CD4-positive, alpha-beta T cell (primary cell): ENCODE data around the gene ASCL4. TPM values are rescaled to one million over a fixed set of nuclear protein-coding genes. Genes with fewer than 3 reads are reported as not detected.

Experiments used
- ATAC-seq: fragments of 200-7000 bp; cut with Tn5 transposase; one replicate; pipeline ENCODE4 v1.10.0; 2022; ENCODE audit warnings: mild to moderate bottlenecking; ENCODE audit not compliant: poor library complexity
- CTCF ChIA-PET: fragments of 350-600 bp; sonication (Branson Sonifier 250); formaldehyde crosslinking; loops from one replicate; lab custom pipeline; 2021; ENCODE audit warnings: antibody characterized with exemption, inconsistent platforms; lab: Charles Lee
- POLR2A ChIA-PET: fragments of 350-600 bp; sonication (Branson Sonifier 250); formaldehyde crosslinking; loops from one replicate; lab custom pipeline; 2021; ENCODE audit warnings: antibody characterized with exemption, inconsistent platforms; lab: Charles Lee
- DNase-seq, 14 experiments: peaks; one replicate each; pipeline ENCODE4 v3.0.0-alpha.2; 2013 to 2020; ENCODE audit warnings: mixed read lengths in 2 of 14
- H3K27ac ChIP-seq, 2 donors: one replicate each; pipeline versions ENCODE4 v1.5.1 to v1.7.0; 2013; ENCODE audit warnings: low read length in 2 of 2, low read depth in 1 of 2, mild to moderate bottlenecking in 1 of 2
- H3K27me3 ChIP-seq, 2 experiments: 1 replicate in 1 of 2; 2 replicates in 1 of 2; pipeline versions ENCODE4 v1.6.1 to v1.7.0; 2013; ENCODE audit warnings: low read length in 2 of 2, control low read depth in 1 of 2, mild to moderate bottlenecking in 1 of 2, moderate library complexity in 1 of 2; ENCODE audit not compliant: insufficient read depth in 2 of 2, control insufficient read depth in 1 of 2
- H3K36me3 ChIP-seq: one replicate; pipeline ENCODE4 v1.6.1; 2013; ENCODE audit warnings: low read length, control low read depth; ENCODE audit not compliant: insufficient read depth
- H3K4me1 ChIP-seq: one replicate; pipeline ENCODE4 v1.6.1; 2013; ENCODE audit warnings: low read length, control low read depth; ENCODE audit not compliant: insufficient read depth
- H3K4me3 ChIP-seq: one replicate; pipeline ENCODE4 v1.5.1; 2013; ENCODE audit warnings: mild to moderate bottlenecking, low read length, moderate library complexity
- H3K9me3 ChIP-seq, 2 experiments: 1 replicate in 1 of 2; 2 replicates in 1 of 2; pipeline versions ENCODE4 v1.6.1 to v1.7.0; 2013; ENCODE audit warnings: low read length in 2 of 2, mild to moderate bottlenecking in 2 of 2, control low read depth in 1 of 2, moderate library complexity in 1 of 2; ENCODE audit not compliant: control insufficient read depth in 1 of 2, insufficient read depth in 1 of 2
- H3K27ac Mint-ChIP-seq: one replicate; pipeline ENCODE4 v1.8.0; 2020; ENCODE audit warnings: mixed read lengths
- H3K27me3 Mint-ChIP-seq: one replicate; pipeline ENCODE4 v1.8.0; 2021; ENCODE audit warnings: mixed read lengths
- H3K36me3 Mint-ChIP-seq: one replicate; pipeline ENCODE4 v1.8.0; 2021; ENCODE audit warnings: low read depth, mixed read lengths
- H3K4me1 Mint-ChIP-seq: one replicate; pipeline ENCODE4 v1.8.0; 2021; ENCODE audit warnings: low read depth, mixed read lengths
- H3K4me3 Mint-ChIP-seq: one replicate; pipeline ENCODE4 v1.8.0; 2020; ENCODE audit warnings: mild to moderate bottlenecking, mixed read lengths
- H3K9me3 Mint-ChIP-seq: one replicate; pipeline ENCODE4 v1.8.0; 2020; ENCODE audit warnings: mixed read lengths
- intact Hi-C, 2 experiments: fragments of 100-400 bp; cut with DNase I in 1 of 2; cut with micrococcal nuclease in 1 of 2; formaldehyde crosslinking; loops; one replicate each; pipeline versions ENCODE4 v1.15.1 to v1.9.0; 2023 to 2025; cut with DNase I, micrococcal nuclease
- total RNA-seq, 174 experiments: library from RNA in 2 of 174; stranded (reverse) in 2 of 174; gene quantifications; one replicate each; pipeline ENCODE4 v1.2.3 and lab custom pipeline; 2021 to 2026
- TF ChIP-seq, protein P1 (sequence below): fragments of 200-600 bp; IDR thresholded peaks from one replicate; pipeline ENCODE4 v1.8.0; 2022; ENCODE audit warnings: antibody characterized with exemption, mild to moderate bottlenecking

ASCL4 gene
- total RNA-seq, 2 experiments from 2014 or later = not detected

DNA sequence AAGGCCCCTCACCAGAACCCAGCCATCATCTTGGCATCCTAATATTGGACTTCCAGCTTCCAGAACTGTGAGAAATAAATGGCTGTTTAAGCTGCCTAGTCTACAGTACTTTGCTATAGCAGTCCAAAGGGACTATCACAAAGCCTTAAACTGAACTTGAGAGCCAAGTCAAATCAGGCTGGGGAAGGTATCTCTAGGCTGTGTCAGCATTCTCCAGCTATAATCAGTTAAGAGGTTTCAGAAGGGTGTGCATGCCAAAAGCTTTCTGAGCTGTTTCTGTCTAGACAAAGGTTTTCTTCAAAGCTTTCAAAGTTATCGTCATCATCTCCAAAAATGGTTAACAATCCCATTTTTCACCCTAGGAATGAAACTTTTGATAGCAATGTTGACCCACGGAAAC lies 7.6 kb downstream of the ASCL4 start:
- Histone ChIP-seq H3K27me3 (peaks cover 10 to 11% of the 10 kb centered on the region in 2 experiments), H3K9me3 (no peaks in the 10 kb centered on the region), H3K36me3 (no peaks in the 10 kb centered on the region), H3K27ac (no peak overlapping the region), H3K4me3 (no peak overlapping the region), H3K4me1 (no peaks in the 10 kb centered on the region)
- Mint-ChIP-seq H3K27ac (no peak overlapping the region), H3K4me1 (no peaks in the 10 kb centered on the region), H3K9me3 (no peaks in the 10 kb centered on the region), H3K36me3 (no peaks in the 10 kb centered on the region), H3K4me3 (no peak overlapping the region), H3K27me3 (peaks cover 47% of the 10 kb centered on the region)
- ChIA-PET POLR2A (no interaction called here), CTCF (no interaction called here)
- TF ChIP-seq, protein P1, sequence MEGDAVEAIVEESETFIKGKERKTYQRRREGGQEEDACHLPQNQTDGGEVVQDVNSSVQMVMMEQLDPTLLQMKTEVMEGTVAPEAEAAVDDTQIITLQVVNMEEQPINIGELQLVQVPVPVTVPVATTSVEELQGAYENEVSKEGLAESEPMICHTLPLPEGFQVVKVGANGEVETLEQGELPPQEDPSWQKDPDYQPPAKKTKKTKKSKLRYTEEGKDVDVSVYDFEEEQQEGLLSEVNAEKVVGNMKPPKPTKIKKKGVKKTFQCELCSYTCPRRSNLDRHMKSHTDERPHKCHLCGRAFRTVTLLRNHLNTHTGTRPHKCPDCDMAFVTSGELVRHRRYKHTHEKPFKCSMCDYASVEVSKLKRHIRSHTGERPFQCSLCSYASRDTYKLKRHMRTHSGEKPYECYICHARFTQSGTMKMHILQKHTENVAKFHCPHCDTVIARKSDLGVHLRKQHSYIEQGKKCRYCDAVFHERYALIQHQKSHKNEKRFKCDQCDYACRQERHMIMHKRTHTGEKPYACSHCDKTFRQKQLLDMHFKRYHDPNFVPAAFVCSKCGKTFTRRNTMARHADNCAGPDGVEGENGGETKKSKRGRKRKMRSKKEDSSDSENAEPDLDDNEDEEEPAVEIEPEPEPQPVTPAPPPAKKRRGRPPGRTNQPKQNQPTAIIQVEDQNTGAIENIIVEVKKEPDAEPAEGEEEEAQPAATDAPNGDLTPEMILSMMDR = no peak
- no peak for ATAC-seq
- DNase-seq = no peak
- intact Hi-C loops = no loop called here

DNA sequence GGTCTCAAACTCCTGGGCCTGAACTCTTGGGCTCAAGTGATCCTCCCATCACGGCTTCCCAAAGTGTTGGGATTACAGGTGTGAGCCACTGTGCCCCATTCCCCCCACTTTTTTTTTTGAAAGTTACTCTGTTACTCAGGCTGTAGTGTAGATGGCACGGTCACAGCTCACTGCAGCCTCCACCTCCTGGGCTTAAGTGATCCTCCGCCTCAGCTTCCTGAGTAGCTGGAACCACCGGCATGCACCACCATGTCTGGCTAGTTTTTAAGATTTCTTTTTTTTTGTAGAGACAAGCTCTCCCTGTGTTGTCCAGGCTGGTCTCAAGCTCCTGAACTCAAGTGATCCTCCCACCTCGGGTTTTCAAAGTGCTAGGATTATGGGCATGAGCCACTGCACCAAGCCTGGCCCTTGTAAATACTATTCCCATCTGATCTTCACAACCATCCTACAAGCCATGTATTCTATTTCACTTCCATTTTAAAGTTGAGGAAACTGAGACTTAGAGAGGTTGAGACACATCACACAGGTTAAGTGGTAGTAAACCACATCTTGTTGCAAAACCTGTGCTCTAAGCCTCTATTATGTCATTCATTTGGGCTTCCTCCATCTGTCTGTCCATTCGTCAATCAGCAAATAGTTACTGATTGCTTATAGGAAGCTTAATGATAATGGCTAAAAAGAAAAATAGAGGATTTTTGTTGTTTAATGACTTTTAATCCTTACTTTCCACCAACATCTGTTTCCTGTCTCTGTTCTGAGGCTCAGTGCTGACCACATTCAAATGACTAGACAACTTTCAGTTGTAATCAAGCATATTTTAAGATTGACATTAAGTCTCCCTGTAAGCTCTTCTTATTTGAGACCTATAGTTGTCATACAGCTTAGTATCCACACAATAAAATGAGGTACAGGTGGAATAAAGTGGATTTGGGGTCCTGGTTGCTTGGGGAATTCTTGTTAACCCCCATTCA lies 9.2 kb downstream of the ASCL4 start:
- H3K27me3 Mint-ChIP-seq = peaks cover 39% of the 10 kb centered on the region
- ChIA-PET POLR2A (no interaction called here), CTCF (no interaction called here)
- no peaks in the 10 kb centered on the region for H3K36me3 Mint-ChIP-seq
- Histone ChIP-seq H3K36me3 (no peaks in the 10 kb centered on the region), H3K27ac (no peak overlapping the region), H3K4me1 (no peaks in the 10 kb centered on the region), H3K9me3 (no peaks in the 10 kb centered on the region), H3K27me3 (no peaks in the 10 kb centered on the region), H3K4me3 (no peak overlapping the region)
- H3K27ac Mint-ChIP-seq = no peak overlapping the region
- no peaks in the 10 kb centered on the region for H3K9me3 Mint-ChIP-seq
- DNase-seq (no peak), ATAC-seq (no peak)
- H3K4me3 Mint-ChIP-seq = no peak overlapping the region
- TF ChIP-seq, protein P1 = no peak
- H3K4me1 Mint-ChIP-seq = no peaks in the 10 kb centered on the region
- intact Hi-C loops = no loop called here

GRCh38 chr12:107788281-107788680 lies 13.8 kb downstream of the ASCL4 start:
- Mint-ChIP-seq H3K4me1 (no peaks in the 10 kb centered on the region), H3K4me3 (no peak overlapping the region), H3K27ac (no peak overlapping the region), H3K27me3 (peaks cover 23% of the 10 kb centered on the region), H3K9me3 (peaks cover 4% of the 10 kb centered on the region), H3K36me3 (no peaks in the 10 kb centered on the region)
- Histone ChIP-seq H3K36me3 (no peaks in the 10 kb centered on the region), H3K27me3 (no peaks in the 10 kb centered on the region), H3K27ac (no peak overlapping the region), H3K4me1 (no peaks in the 10 kb centered on the region), H3K4me3 (no peak overlapping the region), H3K9me3 (no peaks in the 10 kb centered on the region)
- intact Hi-C loops = no loop called here
- no peak for DNase-seq
- ChIA-PET POLR2A (no interaction called here), CTCF (no interaction called here)
- TF ChIP-seq, protein P1 = no peak
- ATAC-seq = no peak
